ENCODE measurements around the gene CHN1.

CHN1 gene

DNA sequence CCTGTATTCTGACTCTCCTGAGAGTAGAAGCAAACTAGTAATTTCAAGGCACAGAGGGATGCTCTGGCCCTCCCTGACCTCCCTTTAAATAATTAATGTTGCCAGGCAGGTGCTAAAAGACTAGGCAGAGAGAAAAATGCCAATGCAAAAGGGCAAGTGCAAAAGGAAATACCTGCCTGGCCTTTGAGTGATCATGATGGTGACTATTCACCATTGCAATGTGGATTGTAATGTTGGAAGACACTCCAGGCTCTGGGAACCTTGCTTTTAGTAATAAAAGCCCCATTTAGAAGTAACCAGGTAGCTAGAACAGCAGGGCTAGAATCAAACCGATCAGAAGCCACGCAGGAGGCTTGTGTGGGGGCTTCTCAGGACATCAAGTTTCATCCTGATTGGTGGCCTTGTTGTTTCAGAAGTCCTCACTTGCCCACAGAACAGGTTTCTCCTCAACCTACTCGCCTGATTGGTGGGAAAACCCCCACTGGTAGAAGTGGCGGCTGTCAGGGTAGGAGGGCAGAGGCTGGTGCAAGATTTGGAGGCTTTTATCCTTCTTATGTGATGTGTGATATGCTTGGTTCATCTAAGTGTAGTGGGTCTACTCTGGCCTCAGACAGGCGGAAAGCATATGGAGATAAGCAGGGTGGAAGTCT, 224.9 kb downstream of the CHN1 start:
- DNase-seq = no peak

GRCh38 chr2:174779361-174779928, 225.7 kb downstream of the CHN1 start:
- DNase-seq = no peak

DNA sequence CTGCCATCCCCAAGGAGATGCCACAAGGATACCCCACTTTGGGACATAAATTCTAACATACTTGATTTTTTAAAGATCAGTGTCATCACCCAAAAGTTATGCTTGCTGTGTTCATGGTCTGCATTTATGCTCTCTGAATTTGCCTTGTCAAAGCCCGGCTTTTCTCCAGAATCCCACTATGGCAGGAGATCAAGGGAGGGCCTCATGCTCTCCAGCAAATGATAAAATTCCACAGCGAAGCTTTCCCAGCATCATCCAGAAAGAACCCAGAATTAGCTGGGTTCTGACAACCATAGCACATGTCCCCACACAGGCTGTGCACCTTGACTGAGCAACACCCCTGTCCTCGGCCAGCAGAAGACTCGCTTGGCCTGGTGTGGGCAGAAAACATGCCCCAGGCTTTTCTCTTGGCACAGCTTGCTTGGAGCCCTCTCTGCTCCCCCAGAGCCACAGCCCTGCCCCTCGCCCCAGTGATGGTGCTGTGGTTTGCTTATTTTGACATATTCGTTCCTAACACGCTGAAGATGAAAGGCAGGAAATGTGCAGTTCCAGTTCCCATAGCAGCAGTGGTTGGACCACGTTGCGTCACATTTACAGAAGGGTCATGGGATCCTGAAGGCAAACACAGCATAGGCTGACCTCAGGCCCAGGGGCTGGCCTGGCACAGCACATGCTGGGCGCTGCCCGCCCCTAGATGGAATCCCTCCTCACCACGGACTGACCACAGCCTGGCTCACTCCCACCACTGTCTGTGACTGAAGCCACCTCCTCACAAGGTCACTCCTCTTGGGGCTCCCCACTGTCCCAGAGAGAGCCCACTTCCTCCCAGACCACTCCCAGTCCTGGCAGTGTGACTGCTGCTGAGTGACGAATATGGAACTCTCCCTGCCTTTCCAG, 226.8 kb downstream of the CHN1 start:
- DNase-seq = no peak

- no peak for DNase-seq
These were observed 227.7 kb downstream of the CHN1 start for GRCh38 chr2:174777347-174778084.

- DNase-seq = no peak
These were observed 228.5 kb downstream of the CHN1 start for GRCh38 chr2:174776675-174777074.

DNA sequence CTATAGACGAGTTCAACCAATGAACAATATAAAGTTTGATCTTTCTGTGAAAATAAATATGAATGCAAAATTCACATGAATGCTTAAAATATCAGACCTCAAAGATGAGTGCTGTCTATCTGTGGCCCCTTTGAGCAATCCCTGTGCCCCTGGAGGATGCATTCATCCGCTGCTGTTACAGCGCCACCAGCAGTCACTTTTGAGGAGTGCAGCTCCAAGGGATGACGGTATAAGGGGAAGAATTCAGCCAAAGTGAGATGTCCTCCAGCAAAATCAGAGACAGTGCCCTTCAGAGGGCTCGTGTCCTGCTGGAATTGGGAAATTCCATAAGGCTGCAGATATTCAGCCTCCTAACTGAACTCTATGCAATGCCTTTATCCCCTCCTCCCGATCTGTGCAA, 229.0 kb downstream of the CHN1 start:
- DNase-seq = no peak

DNA sequence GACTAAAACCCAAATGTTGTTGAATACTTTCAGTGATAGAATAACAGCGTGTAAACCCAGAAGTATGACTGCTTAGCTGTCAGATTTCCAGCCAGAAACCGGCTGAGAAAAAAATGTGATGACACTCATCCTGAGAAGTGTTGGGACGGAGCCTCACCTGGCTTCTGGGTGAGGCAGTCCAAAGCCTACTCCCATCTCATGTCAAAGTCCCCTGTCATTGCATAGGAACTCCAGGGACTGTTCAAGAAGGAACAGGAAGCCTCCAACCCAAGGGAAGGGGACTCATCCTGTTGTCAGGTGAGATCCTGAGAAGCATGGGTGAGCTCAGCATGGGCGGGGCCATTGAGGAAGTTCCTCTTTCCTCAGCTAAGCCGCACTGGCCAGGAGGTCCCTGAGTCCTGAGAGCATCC, 229.6 kb downstream of the CHN1 start:
- DNase-seq = no peak

- no peak for DNase-seq
These were observed 230.3 kb downstream of the CHN1 start for GRCh38 chr2:174774886-174775285.

DNA sequence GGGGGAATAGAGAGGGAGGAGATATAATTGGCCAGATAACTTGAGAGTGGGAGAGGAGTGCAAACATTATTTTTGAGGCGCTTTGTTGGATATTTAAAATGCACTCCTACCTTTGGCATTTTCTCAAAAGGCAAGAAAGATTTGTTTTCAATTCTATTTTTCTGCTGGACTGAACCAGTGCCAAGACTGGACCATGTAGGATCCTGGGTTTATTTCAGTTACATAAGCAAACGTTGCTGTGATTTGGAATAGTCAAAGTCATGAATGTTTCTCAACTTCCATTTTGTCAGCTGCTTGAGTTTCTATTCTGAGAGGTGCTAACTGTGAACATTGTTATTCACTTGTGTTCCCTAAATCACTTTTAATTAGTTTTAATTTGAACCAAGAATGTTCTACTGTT, 232.0 kb downstream of the CHN1 start:
- no peak for DNase-seq

GRCh38 chr2:174772472-174772801, 232.7 kb downstream of the CHN1 start:
- no peak for DNase-seq

DNA sequence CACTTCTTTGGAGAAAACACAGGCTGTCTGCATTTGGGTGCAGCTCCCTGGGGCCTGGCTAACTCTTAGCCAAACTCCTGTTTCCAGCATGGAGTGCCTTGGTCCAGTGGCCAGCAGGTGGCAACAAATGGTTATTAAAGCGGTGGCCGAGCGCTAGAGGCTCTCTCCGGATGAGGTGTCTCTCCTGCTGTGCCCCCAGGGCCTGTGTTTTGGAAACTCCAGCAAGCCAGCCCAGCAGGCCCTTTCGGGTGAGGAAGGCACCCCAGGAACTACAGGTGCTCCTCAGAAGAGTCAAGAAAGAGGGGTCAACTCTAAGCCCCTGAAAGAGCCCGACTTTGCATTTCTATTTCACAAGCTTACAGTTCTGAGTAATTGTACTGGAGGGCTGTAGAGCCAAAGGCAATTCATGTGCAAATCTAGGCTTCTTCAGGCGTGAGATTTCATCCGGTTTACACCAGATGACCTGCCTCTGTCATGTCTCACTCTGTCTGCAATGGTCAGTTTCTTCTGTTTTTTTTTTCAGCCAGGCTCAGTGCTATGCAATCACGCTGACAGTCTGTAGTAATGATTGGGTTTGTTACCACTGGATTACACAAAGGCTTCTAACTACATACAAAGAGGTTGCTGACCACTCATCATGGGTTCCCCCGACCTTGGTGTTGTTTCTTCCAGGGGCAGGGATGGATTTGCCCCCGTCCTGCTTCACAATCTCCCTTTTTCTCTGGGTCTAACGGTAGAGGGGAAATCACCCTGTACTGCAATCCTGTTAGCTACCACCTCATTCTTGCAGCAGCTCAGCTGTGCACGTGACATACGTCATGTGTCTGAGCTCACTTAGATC, 233.3 kb downstream of the CHN1 start:
- peak; percentile 73 for DNase-seq

DNA sequence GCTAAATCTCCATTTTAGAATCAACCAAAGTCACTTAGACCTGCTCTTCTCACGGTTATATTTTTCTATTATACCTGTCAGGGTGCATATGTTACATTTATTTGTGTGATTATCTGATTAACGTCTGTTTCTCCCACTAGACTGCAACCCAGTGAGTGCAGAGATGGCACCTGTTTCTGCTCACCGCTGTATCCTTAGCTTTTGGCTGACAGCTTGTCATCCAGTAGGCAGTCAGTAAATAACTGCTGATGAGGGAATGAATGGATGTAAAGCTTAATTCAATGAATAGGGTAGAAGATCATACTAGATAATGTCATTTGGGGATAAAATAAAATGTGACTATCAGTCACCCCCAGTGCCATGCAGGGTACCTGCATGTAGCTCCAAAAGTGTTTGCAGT, 234.0 kb downstream of the CHN1 start:
- DNase-seq = no peak

DNA sequence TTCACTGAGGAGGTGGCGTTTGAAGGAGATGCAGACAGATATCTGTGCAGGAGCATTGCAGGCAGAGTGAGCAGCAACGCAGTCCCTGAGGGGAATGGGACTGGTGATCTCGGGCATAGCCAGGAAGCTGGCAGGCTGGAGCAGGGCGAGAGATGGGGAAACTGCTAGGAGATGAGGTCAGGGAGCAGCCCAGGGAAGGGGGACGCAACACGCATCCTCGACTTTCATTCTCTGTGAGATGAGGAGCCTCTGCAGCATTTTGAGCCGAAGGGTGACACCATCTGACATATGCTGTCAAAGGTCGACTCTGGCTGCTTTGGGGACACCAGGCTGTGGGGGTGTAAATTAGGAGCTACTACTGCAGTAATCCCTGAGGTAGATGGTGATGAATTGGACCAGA, 236.6 kb downstream of the CHN1 start:
- no peak for DNase-seq

GRCh38 chr2:174766271-174766670, 238.9 kb downstream of the CHN1 start:
- DNase-seq = no peak

- no peak for DNase-seq
These were observed 239.6 kb downstream of the CHN1 start for GRCh38 chr2:174765576-174765975.

- DNase-seq = no peak
These were observed 240.6 kb downstream of the CHN1 start, which contains the start of gene CHRNA1 for GRCh38 chr2:174764280-174765255. Gene CHRNA1 (minus strand): TSS chr2:174764472. CDS start chr2:174764394, 78 bp downstream.

- DNase-seq = no peak
These were observed 241.4 kb downstream of the CHN1 start for GRCh38 chr2:174763780-174764179.

GRCh38 chr2:174762464-174762863, 242.7 kb downstream of the CHN1 start:
- no peak for DNase-seq

GRCh38 chr2:174761837-174762236, 243.3 kb downstream of the CHN1 start:
- no peak for DNase-seq

GRCh38 chr2:174760845-174761473, 244.2 kb downstream of the CHN1 start:
- no peak for DNase-seq
